Right lobe of liver (tissue), 6 donors: ENCODE measurements around the gene IQSEC3. TPM values are rescaled to one million over a fixed set of nuclear protein-coding genes. Genes with fewer than 3 reads are reported as not detected.
"Not testable (repeated sequence)": the region's sequence is repeated elsewhere in the genome, so short reads cannot be mapped to it uniquely, and the experiment has no call there.

Experiments
- ATAC-seq, 4 donors: fragments of 200-7000 bp; cut with Tn5 transposase; one replicate each; pipeline ENCODE4 v1.9.1; 2020; ENCODE audit warnings: mild to moderate bottlenecking in 4 of 4, moderate library complexity in 4 of 4
- DNase-seq, 3 donors: peaks; one replicate each; pipeline ENCODE4 v3.0.0-alpha.2; 2020
- H3K27ac ChIP-seq, 3 donors: fragments of 200-600 bp; one replicate each; pipeline ENCODE4 v1.8.0; 2022
- H3K27me3 ChIP-seq, 2 donors: fragments of 200-600 bp; one replicate each; pipeline ENCODE4 v1.8.0; 2022
- H3K36me3 ChIP-seq, 4 donors: fragments of 200-600 bp; sonication (generic) in 1 of 4; one replicate each; pipeline versions ENCODE4 v1.5.1 to v1.8.0; 2017 to 2022; ENCODE audit warnings: control low read depth in 1 of 4
- H3K4me1 ChIP-seq, 4 donors: fragments of 200-600 bp; sonication (generic) in 1 of 4; one replicate each; pipeline versions ENCODE4 v1.5.1 to v1.8.0; 2017 to 2022; ENCODE audit warnings: control low read depth in 1 of 4
- H3K4me3 ChIP-seq, 3 donors: fragments of 200-600 bp; one replicate each; pipeline ENCODE4 v1.8.0; 2022
- H3K9me3 ChIP-seq, 4 donors: fragments of 200-600 bp; sonication (generic) in 1 of 4; one replicate each; pipeline versions ENCODE4 v1.5.1 to v1.8.0; 2017 to 2022; ENCODE audit warnings: control low read depth in 1 of 4
- POLR2A ChIP-seq: fragments of 450-650 bp; IDR thresholded peaks from one replicate; pipeline ENCODE4 v1.6.1; 2017; ENCODE audit warnings: antibody characterized with exemption, mild to moderate bottlenecking
- WGBS: methylation state at CpG from one replicate; pipeline ENCODE4 v1.1.6; 2018; ENCODE audit warnings: low coverage, low lambda C conversion rate; ENCODE audit not compliant: insufficient coverage; ENCODE audit errors: missing lambda C conversion rate; 5-methylcytosine and 5-hydroxymethylcytosine counted together
- intact Hi-C, 2 donors: fragments of 100-400 bp; cut with DNase I; formaldehyde crosslinking; loops; one replicate each; pipeline versions ENCODE4 v1.11.2 to v1.14.1; 2022
- total RNA-seq, 6 experiments: library from RNA; depleted of rRNA in 2 of 6; stranded (reverse); fragments of >200 nt in 2 of 6; fragmentation: NEBNext Ultra II Directional in 3 of 6; extraction: Animal tissue kit (Norgen Biotek cat#: 25700) in 3 of 6; gene quantifications; one replicate each; pipeline versions ENCODE4 v1.1.0 to v1.2.4, GENCODE V29; 2016 to 2023
- TF ChIP-seq, protein P1 (sequence below), 4 donors: fragments of 200-600 bp in 3 of 4; fragments of 450-650 bp in 1 of 4; IDR thresholded peaks; one replicate each; pipeline versions ENCODE4 v1.5.1 to v1.8.0; 2016 to 2022; ENCODE audit warnings: antibody characterized with exemption in 4 of 4, mild to moderate bottlenecking in 2 of 4
- donor health status: DM: no; HTN: yes; CAD: no.
- donor health status: DM: no; HTN: no; CAD: no.
- donor health status: DM: no; HTN: no; CAD: no.
- donor health status: DM: no; HTN: yes; CAD: no.
- donor health status: DM: no; HTN: yes; CAD: no.

IQSEC3 gene
- total RNA-seq, 6 experiments from 2014 or later, result 0.05 to 0.64 (median 0.15) TPM; not detected in 1

DNA sequence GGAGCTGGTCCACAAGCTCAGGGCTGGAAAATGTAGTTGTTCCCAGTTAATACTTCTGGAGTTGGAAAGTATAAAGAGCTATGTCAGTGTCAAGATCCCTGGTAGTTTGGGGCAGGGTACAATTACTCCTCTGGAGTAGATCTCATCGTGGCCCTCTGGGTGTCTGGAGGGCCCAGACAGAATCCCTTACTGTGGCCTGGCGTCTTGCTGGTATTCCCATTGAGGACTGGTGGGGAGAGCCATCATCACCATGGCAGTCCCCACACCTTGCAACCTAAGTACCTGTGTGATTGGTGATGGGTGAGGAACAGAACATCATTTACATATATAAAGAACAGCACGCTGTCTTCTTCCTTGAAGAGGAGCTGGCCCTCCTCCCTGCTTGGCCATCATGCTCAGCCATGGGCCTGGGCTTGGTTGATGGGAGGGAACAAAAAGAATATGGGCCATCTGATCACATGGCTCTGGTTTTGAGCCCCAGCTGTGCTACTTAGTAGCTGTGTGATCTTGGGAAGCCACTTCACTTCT is 18.8 kb upstream of the IQSEC3 start:
- H3K4me3 ChIP-seq, H3K4me1 ChIP-seq, H3K36me3 ChIP-seq, H3K9me3 ChIP-seq, intact Hi-C loops, H3K27ac ChIP-seq, DNase-seq, H3K27me3 ChIP-seq: not testable (repeated sequence)
- WGBS, result 48% methylated on average over 3 of the region's 3 CpGs
- ATAC-seq, result peak in 2 of 4 donors; percentile 38 to 44

DNA sequence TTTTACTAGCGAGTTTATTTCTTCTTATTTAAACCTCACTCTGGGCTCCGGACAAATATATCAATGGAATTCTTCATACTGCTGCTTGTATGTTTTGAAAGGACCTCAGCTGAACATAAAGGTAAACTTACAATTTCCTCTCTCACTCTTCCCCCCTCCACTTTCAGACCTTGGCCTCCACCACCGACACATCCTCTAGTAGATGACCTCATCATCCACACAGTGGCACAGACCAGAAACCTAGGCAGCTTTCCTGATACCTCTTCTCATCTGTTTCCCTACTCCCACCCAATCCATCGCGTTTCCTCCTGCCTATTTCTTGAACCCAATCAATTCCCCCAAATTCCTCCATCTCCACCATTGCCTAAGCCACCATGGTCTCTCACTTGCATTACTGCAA is 17.4 kb upstream of the IQSEC3 start:
- H3K36me3 ChIP-seq, H3K4me3 ChIP-seq, H3K27me3 ChIP-seq, intact Hi-C loops, DNase-seq, H3K27ac ChIP-seq, H3K4me1 ChIP-seq, H3K9me3 ChIP-seq, ATAC-seq: not testable (repeated sequence)
- WGBS, result 46% methylated on average over 5 of the region's 5 CpGs

DNA sequence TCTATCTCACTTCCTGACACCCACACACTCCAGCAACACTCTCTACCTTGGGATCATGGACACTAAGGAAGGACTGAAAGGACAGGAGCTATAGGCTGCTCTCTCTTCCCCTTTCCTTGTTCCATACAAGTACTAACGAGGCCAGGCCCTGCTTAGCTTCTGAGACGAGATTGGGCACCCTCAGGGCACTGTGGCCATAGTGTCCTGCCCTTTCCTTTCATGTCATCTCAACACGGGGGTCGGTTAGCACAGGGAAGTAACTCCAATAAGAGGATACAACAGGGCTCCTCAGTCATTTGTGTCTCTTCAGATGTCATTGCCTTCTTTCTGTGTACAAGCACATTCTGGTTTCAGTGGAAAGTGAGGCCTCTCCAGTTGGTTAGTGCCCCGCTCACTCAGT is 15.5 kb upstream of the IQSEC3 start:
- H3K4me3 ChIP-seq, H3K36me3 ChIP-seq, DNase-seq, H3K4me1 ChIP-seq, H3K27me3 ChIP-seq, ATAC-seq, H3K27ac ChIP-seq, H3K9me3 ChIP-seq, intact Hi-C loops: not testable (repeated sequence)
- WGBS, result 39% methylated on average over 4 of the region's 5 CpGs

DNA sequence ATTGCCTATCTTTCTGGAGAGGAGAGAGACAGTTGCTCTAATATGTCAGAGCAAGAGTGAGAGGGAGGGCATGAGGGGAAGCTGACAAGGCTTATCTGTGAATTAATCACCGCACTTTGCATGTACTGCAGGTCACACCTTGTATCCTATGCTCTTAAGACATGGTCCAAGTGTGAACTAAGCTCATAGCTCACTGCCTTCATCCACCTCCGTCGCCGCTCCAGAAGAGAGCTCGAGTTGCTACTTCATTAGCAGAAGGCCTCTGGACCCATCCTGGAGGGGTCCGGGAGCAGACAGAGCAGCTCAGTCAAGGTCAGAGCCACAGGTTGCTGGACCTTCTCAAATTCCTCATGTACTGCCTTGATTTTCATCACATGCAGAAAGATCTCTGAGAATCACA is 14.6 kb upstream of the IQSEC3 start:
- DNase-seq, H3K36me3 ChIP-seq, H3K9me3 ChIP-seq, intact Hi-C loops, H3K27ac ChIP-seq, H3K4me1 ChIP-seq, H3K4me3 ChIP-seq, H3K27me3 ChIP-seq: not testable (repeated sequence)
- WGBS, result 55% methylated on average over 6 of the region's 6 CpGs
- ATAC-seq, result peak in 1 of 4 donors; percentile 3

DNA sequence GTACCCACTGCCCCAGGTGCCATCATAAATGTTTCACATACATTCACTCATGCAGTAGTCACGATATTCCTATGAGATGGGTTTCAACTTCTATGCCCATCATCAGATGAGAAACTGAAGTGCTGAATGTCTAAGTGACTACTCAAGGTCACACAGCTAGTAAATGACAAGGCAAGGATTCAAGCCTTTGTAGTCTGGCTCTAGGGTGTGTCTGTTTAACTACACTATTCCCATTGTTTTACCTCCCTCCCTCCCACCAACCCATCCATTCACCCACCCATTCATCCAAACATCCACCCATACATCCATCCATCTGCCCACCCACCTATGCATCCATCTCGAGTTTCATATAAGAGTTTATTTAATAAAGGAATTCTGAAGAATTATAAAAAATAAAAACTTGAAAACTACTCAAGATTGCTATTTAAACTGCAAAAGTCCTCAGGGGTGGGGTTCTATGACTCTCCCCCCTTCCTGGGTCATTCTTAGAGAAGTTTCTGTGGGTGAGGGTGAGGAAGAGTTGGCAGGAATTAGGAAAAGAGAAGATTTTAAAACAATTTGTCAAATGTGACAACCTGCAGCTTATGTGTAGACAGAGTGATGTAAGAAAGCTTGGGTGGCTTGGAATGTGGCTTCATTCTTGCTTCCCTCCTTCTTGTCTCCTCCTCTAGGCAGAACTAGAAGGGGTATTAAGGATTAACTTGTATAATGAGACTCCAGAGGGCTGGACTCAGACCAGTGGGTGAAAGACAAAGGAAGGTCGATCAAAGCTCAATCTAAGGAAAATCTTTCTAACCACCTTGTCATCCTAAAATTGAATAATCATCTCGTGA is 13.4 kb upstream of the IQSEC3 start:
- DNase-seq, H3K4me1 ChIP-seq, ATAC-seq, H3K27ac ChIP-seq, H3K9me3 ChIP-seq, H3K4me3 ChIP-seq, intact Hi-C loops, H3K27me3 ChIP-seq, H3K36me3 ChIP-seq: not testable (repeated sequence)
- WGBS, result 31% methylated on average over 4 of the region's 4 CpGs

DNA sequence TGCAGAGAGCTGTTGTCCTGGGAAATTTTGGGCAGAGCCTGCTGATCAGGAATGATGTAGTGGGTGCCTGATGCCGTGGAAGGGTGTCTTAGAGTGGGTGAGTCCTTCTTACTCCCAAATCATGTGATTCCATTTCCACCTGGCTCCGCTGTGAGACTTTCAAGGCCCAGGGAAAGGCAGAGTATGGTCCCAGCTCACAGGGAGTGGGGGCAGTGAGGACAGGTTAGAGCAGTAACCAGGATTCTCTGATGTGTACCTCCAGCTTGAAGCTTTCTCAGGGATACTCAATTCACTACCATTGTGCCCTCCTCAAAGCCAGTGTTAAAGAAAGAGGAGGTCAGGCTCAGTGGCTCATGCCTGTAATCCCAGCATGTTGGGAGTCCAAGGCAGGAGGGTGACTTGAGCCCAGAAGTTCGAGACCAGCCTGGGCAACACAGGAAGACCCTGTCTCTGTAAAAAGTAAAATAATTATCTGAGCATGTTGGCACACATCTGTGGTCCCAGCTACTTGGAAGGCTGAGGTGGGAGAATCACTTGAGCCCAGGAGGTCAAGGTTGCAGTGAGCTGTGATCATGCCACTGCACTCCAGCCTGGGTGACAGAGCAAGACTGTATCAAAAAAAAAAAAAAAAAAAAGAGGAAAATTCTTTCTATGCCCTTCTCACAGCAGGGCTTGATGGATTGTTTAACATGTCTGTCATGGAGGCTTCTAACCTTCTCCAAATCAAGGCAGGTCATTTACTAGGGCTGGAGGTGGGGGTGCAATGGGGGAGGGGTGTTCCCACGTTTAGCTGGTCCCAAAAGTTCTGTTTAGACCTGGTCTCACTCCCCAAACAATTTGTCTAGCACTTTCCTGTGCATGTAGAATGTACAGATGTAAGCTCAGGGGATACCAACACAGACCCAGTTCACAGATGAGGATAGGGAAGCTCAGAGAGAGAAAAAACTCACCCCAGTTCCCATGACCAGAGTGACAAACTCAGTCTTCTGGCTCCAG is 12.5 kb upstream of the IQSEC3 start:
- DNase-seq (no peak), ATAC-seq (peak in 1 of 4 donors; percentile 20)
- intact Hi-C loops, result no loop called here
- 19% methylated on average over 4 of the region's 4 CpGs for WGBS
- peaks cover 3 to 5% of the 10 kb centered on the region in 2 donors for H3K27me3 ChIP-seq
- H3K4me1 ChIP-seq, result no peaks in the 10 kb centered on the region
- no peak overlapping the region for H3K27ac ChIP-seq
- no peak for TF ChIP-seq POLR2A
- no peaks in the 10 kb centered on the region for H3K36me3 ChIP-seq
- no peaks in the 10 kb centered on the region for H3K9me3 ChIP-seq
- H3K4me3 ChIP-seq, result no peak overlapping the region

DNA sequence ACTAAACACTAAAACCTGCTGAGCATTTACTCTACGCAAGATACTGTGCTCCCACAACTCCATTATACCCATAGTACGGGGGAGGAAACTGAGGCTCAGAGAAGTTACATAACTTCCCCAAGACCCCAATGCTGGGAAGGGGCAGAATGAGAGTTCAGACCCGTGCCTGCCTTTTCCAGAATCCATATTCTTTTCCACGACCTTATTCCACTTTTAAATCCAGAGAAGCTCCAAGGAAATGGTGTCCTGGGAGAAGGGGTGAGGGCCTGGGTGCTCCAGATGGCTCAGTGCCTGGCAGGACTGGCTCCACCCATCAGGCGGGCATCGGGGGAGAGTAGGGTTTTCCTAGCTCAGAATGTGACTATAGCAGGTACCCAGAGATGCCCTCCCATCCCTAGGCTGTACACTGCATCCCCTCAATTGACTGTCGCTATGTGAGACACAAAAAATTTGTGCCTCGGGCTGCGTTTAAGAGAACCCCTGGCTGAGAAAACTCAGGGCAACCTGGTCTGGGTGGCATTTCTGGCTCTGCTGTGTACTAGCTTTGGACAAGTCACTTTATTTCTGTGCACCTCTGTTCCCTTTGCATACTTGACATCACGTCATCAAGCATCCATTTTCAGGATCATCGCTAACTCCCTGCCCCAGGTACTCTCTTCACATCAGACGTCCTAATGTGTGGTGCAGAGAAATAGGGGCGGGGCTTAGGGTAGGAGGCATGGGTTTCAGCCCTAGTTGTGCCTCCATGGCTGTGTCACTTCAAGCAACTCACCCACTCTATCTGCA is 11.6 kb upstream of the IQSEC3 start:
- Histone ChIP-seq H3K27ac (no peak overlapping the region), H3K36me3 (no peaks in the 10 kb centered on the region), H3K4me1 (no peaks in the 10 kb centered on the region), H3K9me3 (no peaks in the 10 kb centered on the region), H3K27me3 (peaks cover 3 to 5% of the 10 kb centered on the region in 2 donors), H3K4me3 (no peak overlapping the region)
- TF ChIP-seq, protein P1, sequence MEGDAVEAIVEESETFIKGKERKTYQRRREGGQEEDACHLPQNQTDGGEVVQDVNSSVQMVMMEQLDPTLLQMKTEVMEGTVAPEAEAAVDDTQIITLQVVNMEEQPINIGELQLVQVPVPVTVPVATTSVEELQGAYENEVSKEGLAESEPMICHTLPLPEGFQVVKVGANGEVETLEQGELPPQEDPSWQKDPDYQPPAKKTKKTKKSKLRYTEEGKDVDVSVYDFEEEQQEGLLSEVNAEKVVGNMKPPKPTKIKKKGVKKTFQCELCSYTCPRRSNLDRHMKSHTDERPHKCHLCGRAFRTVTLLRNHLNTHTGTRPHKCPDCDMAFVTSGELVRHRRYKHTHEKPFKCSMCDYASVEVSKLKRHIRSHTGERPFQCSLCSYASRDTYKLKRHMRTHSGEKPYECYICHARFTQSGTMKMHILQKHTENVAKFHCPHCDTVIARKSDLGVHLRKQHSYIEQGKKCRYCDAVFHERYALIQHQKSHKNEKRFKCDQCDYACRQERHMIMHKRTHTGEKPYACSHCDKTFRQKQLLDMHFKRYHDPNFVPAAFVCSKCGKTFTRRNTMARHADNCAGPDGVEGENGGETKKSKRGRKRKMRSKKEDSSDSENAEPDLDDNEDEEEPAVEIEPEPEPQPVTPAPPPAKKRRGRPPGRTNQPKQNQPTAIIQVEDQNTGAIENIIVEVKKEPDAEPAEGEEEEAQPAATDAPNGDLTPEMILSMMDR (IDR thresholded peaks at IDR 0.05), result no peak
- no peak for TF ChIP-seq POLR2A
- intact Hi-C loops, result no loop called here
- ATAC-seq (peak in 3 of 4 donors; percentile 12 to 33 (median 20)), DNase-seq (no peak)
- WGBS, result 47% methylated on average over 13 of the region's 13 CpGs
